Non-pigmented ciliary epithelial cell (primary cell): ENCODE measurements around the gene FABP7.
"Not testable (repeated sequence)": the region's sequence is repeated elsewhere in the genome, so short reads cannot be mapped to it uniquely, and the experiment has no call there.

ENCODE experiments used
- DNase-seq: peaks from one replicate; pipeline ENCODE4 v3.0.0-alpha.2; 2010; ENCODE audit warnings: low read depth

The FABP7 gene

GRCh38 chr6:122779667-122780066, at the start of gene FABP7:
Gene FABP7, plus strand, starts transcription at chr6:122779716. Its CDS starts 79 bp downstream, at chr6:122779795.
- DNase-seq: no peak

GRCh38 chr6:122730334-122730733, 49.2 kb upstream of the FABP7 start:
- DNase-seq: no peak

- DNase-seq: no peak
Measured at GRCh38 chr6:122730775-122731386, 48.6 kb upstream of the FABP7 start.

GRCh38 chr6:122733259-122733658, 46.3 kb upstream of the FABP7 start:
- DNase-seq: no peak

GRCh38 chr6:122734529-122735395, 44.8 kb upstream of the FABP7 start:
- no peak for DNase-seq

GRCh38 chr6:122735582-122735981, 43.9 kb upstream of the FABP7 start:
- DNase-seq: no peak

- no peak for DNase-seq
Measured at GRCh38 chr6:122736163-122736562, 43.4 kb upstream of the FABP7 start.

- no peak for DNase-seq
Measured at GRCh38 chr6:122736616-122737015, 42.9 kb upstream of the FABP7 start.

- DNase-seq: no peak
Measured at GRCh38 chr6:122740091-122740490, 39.4 kb upstream of the FABP7 start.

- DNase-seq: no peak
Measured at GRCh38 chr6:122740936-122741335, 38.6 kb upstream of the FABP7 start.

- DNase-seq: not testable (repeated sequence)
Measured at GRCh38 chr6:122744247-122744646, 35.3 kb upstream of the FABP7 start.

- DNase-seq: not testable (repeated sequence)
Measured at GRCh38 chr6:122744856-122745255, 34.7 kb upstream of the FABP7 start.

GRCh38 chr6:122746688-122747087, 32.8 kb upstream of the FABP7 start:
- no peak for DNase-seq

GRCh38 chr6:122747573-122747972, 31.9 kb upstream of the FABP7 start:
- DNase-seq: no peak

GRCh38 chr6:122748945-122749344, 30.6 kb upstream of the FABP7 start:
- DNase-seq: not testable (repeated sequence)

- no peak for DNase-seq
Measured at GRCh38 chr6:122749451-122750050, 30.0 kb upstream of the FABP7 start.

GRCh38 chr6:122751326-122751725, 28.2 kb upstream of the FABP7 start:
- DNase-seq: no peak

GRCh38 chr6:122752459-122752858, 27.1 kb upstream of the FABP7 start:
- DNase-seq: no peak

GRCh38 chr6:122753000-122753687, 26.4 kb upstream of the FABP7 start:
- no peak for DNase-seq

- DNase-seq: no peak
Measured at GRCh38 chr6:122753688-122754056, 25.8 kb upstream of the FABP7 start.

GRCh38 chr6:122754191-122754731, 25.3 kb upstream of the FABP7 start:
- DNase-seq: no peak

GRCh38 chr6:122755901-122756300, 23.6 kb upstream of the FABP7 start:
- DNase-seq: no peak
